Small intestine (tissue), 7 donors: ENCODE results near the gene MARVELD1. TPM values are rescaled to one million over a fixed set of nuclear protein-coding genes. Genes with fewer than 3 reads are reported as not detected.

ENCODE experiments used
- DNase-seq, 2 donors: peaks; one replicate each; pipeline versions ENCODE4 v3.0.0 to v3.0.0-alpha.2; 2013
- FAIRE-seq: peaks from 2 replicates; lab custom pipeline; 2012; peaks lifted over from hg19 to GRCh38; lab: Jason Lieb, UNC
- H3K27ac ChIP-seq, 3 donors: one replicate each; pipeline ENCODE4 v1.5.1; 2013; ENCODE audit warnings: low read length in 2 of 3, mild to moderate bottlenecking in 2 of 3, control low read depth in 1 of 3, inconsistent platforms in 1 of 3, low read depth in 1 of 3, moderate library complexity in 1 of 3
- H3K27me3 ChIP-seq, 3 donors: one replicate each; pipeline ENCODE4 v1.6.1; 2013; ENCODE audit warnings: low read length in 3 of 3, inconsistent platforms in 1 of 3; ENCODE audit not compliant: control insufficient read depth in 3 of 3, insufficient read depth in 3 of 3
- H3K36me3 ChIP-seq, 3 donors: one replicate each; pipeline ENCODE4 v1.6.1; 2013; ENCODE audit warnings: low read length in 3 of 3, inconsistent platforms in 1 of 3, low read depth in 1 of 3, mild to moderate bottlenecking in 1 of 3, moderate library complexity in 1 of 3; ENCODE audit not compliant: control insufficient read depth in 3 of 3, insufficient read depth in 2 of 3
- H3K4me1 ChIP-seq, 3 donors: one replicate each; pipeline ENCODE4 v1.6.1; 2013; ENCODE audit warnings: low read length in 2 of 3, inconsistent platforms in 1 of 3, low read depth in 1 of 3, mild to moderate bottlenecking in 1 of 3, moderate library complexity in 1 of 3; ENCODE audit not compliant: control insufficient read depth in 3 of 3, insufficient read depth in 2 of 3
- H3K4me3 ChIP-seq, 3 donors: one replicate each; pipeline ENCODE4 v1.5.1; 2013; ENCODE audit warnings: low read length in 3 of 3, control low read depth in 1 of 3, inconsistent platforms in 1 of 3, low read depth in 1 of 3, mild to moderate bottlenecking in 1 of 3, moderate library complexity in 1 of 3
- H3K9me3 ChIP-seq, 2 donors: one replicate each; pipeline ENCODE4 v1.6.1; 2013; ENCODE audit warnings: low read depth in 1 of 2, low read length in 1 of 2; ENCODE audit not compliant: control insufficient read depth in 2 of 2, insufficient read depth in 1 of 2
- WGBS, 3 donors: extraction: QIAGEN DNeasy Blood & Tissue Kit; methylation state at CpG; one replicate each; pipeline ENCODE4 v1.1.7; 2013; 5-methylcytosine and 5-hydroxymethylcytosine counted together
- polyA plus RNA-seq, 4 donors: library from polyadenylated mRNA; stranded (reverse) in 3 of 4; unstranded in 1 of 4; fragments of 200-250 nt in 3 of 4; fragments of 120-200 nt in 1 of 4; gene quantifications; one replicate each; pipeline versions ENCODE4 v1.2.1 to v1.2.3, GENCODE V29; 2013
- donor health status: healthy with polysubstance abuse.
- donor health status: control.
- donor health status: control.
- donor health status: Bipolar disorder and iron deficiency.
- donor health status: healthy.

Gene MARVELD1
- polyA plus RNA-seq, 4 donors = 1.6 to 35.2 (median 10.2) TPM

DNA sequence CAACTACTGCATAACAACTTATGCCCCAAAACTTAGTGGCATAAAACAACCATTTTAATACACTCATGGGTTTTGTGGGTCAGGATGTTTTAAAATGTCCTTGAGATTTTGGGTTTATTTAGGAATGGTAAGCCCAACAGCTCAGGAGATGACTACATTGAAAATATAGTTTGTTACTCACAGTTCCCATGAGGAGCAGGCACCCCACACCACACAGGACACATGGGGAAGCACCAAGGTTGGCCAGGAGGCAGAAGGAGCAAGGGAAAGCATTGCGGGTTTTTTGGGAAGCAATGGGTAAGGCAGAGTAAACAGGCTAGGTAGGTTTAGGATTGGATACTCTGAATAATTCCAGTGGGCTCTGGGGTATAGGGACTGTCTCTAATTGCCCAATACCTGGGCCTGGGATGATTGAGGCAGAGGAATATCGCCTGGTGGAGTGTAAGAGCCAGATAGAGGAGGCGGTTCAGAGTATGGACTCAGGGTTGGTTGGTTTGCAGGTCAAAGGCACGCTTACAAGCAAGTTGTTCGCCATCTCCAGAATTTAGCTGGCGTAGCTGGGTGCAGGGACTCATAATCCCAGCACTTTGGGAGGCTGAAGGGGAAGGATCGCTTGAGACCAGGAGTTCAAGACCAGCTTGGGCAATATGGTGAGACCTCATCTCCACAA lies 10.0 kb upstream of the MARVELD1 start:
- DNase-seq (no peak), FAIRE-seq (no peak)
- H3K4me1 ChIP-seq = no peaks in the 10 kb centered on the region
- H3K4me3 ChIP-seq = no peak overlapping the region
- WGBS, 3 donors = 92 to 93% (median 92%) methylated on average over 7 of the region's 7 CpGs
- no peaks in the 10 kb centered on the region for H3K9me3 ChIP-seq
- no peak overlapping the region for H3K27ac ChIP-seq
- no peaks in the 10 kb centered on the region for H3K27me3 ChIP-seq
- no peaks in the 10 kb centered on the region for H3K36me3 ChIP-seq

DNA sequence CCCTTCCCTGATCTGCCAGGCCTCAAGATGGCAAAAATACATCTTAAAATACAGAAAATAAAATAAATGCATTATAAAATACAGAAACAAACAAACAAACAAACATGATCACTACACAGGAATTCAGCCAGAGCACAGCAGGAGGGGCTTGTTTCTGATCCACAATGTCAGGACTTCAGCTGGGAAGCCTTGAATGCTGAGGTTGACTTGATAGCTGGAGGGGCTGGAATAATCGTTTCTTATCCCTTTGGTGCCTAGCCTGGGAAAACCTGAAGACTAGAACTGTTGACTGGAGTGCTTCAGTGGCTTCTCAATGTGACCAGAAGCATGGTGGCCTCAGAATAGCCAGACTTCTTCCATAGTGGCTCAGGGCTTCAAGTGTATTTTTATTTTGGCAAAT lies 9.2 kb upstream of the MARVELD1 start:
- Histone ChIP-seq H3K27me3 (no peaks in the 10 kb centered on the region), H3K4me1 (no peaks in the 10 kb centered on the region), H3K4me3 (no peak overlapping the region), H3K27ac (no peak overlapping the region), H3K9me3 (no peaks in the 10 kb centered on the region), H3K36me3 (no peaks in the 10 kb centered on the region)
- 58 to 90% (median 77%) methylated on average over 1 of the region's 1 CpG for WGBS, 3 donors
- FAIRE-seq = no peak
- no peak for DNase-seq

DNA sequence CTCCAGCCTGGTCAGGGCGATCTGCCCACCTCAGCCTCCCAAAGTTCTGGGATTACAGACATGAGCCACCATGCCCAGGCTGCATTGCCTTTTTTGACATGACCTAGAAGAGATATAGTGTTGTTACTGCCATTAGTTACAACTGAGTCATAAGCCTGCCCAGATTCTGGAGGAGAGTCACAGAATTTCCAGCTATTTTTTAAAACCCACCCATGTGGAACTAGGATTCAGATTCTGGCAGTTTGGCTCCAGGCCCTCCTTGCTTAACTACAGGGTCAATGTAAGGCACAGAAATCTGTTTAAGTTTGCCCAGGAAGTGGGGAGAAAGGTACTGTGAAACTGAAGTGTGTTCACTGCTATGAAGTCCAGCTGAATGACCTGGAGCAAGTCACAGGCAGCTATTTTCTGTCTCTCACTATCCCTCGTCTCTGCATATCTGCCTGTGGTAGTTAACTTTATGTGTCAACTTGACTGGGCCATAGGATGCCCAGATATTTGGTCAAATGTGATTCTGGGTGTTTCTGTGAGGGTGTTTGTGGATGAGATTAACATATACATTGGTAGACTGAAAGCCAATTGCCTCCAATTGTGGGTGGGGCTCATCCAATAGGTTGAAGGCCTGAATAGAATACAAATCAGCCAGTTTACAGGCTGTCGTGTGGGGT lies 8.4 kb upstream of the MARVELD1 start:
- WGBS, 3 donors = 85 to 93% (median 86%) methylated on average over 3 of the region's 3 CpGs
- FAIRE-seq = no peak
- no peak overlapping the region for H3K4me3 ChIP-seq

DNA sequence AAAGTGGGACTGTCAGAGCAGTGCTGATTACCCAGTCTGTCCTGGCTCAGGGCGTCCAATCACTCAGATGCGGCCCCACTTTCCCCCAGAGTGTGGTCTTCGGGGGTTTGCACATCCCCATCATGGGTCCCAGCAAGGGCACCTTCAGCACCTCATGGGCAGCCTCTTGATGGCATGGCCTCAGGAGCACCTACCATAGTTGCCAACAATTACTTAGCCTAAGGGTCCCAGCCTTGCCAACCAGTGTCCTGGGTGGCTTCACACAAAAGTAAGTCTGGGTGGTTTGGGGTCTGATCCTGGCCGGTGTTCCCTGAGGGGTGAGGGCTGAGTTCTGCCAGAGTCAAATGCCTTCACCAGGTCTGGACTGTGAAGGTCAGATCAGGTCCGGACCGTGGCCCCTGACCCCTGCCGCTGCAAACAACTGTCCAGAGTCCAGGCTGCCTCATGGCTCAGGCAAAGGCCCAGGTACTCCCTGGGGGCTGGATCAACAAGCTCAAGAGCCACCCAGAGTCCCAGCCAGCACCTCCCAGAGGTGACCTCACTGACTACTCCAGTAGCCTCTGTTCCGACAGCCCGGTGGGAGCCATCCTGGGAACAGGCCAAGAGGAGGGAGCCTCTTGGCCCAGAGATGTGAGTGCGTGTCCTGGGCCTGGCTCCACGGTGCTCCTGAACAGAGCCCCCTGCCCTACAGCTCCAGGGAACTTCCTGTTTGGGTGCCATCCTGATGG lies 6.2 kb upstream of the MARVELD1 start:
- FAIRE-seq = no peak
- Histone ChIP-seq H3K4me1 (no peaks in the 10 kb centered on the region), H3K4me3 (no peak overlapping the region), H3K36me3 (no peaks in the 10 kb centered on the region), H3K9me3 (no peaks in the 10 kb centered on the region), H3K27ac (no peak overlapping the region), H3K27me3 (no peaks in the 10 kb centered on the region)
- WGBS, 3 donors = 83 to 91% (median 89%) methylated on average over 11 of the region's 11 CpGs
- peak in 1 of 2 donors; percentile 35 for DNase-seq

More for the DNA sequence above, 8.4 kb upstream of the MARVELD1 start:
- no peak for DNase-seq
- no peaks in the 10 kb centered on the region for H3K27me3 ChIP-seq
- H3K4me1 ChIP-seq = no peaks in the 10 kb centered on the region
- H3K9me3 ChIP-seq = no peaks in the 10 kb centered on the region
- H3K36me3 ChIP-seq = no peaks in the 10 kb centered on the region
- no peak overlapping the region for H3K27ac ChIP-seq

DNA sequence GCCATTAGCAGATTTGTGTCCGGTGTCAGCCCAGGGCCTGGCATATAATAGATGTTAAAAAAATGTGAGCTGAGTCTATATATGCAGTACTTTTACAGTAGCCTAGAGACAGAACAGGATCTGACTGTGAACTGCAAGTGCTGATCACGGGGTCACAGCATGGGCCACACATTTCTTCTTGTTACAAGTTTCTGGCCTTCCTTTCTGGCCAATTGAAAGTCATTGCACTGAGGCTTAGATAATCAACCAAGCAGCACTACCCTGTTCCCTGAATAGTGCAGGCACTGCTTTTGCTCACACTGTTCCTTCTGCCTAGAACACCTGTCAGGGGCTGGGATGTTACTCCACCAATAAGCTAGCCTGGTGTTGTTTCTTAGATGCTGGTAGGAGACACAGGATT lies 5.4 kb upstream of the MARVELD1 start:
- Histone ChIP-seq H3K4me1 (peaks cover 0 to 5% (median under 1%) of the 10 kb centered on the region in 3 donors), H3K27ac (no peak overlapping the region), H3K4me3 (no peak overlapping the region), H3K36me3 (no peaks in the 10 kb centered on the region), H3K9me3 (no peaks in the 10 kb centered on the region), H3K27me3 (no peaks in the 10 kb centered on the region)
- FAIRE-seq (no peak), DNase-seq (no peak)
- WGBS, 3 donors = 88% methylated on average over 2 of the region's 2 CpGs

DNA sequence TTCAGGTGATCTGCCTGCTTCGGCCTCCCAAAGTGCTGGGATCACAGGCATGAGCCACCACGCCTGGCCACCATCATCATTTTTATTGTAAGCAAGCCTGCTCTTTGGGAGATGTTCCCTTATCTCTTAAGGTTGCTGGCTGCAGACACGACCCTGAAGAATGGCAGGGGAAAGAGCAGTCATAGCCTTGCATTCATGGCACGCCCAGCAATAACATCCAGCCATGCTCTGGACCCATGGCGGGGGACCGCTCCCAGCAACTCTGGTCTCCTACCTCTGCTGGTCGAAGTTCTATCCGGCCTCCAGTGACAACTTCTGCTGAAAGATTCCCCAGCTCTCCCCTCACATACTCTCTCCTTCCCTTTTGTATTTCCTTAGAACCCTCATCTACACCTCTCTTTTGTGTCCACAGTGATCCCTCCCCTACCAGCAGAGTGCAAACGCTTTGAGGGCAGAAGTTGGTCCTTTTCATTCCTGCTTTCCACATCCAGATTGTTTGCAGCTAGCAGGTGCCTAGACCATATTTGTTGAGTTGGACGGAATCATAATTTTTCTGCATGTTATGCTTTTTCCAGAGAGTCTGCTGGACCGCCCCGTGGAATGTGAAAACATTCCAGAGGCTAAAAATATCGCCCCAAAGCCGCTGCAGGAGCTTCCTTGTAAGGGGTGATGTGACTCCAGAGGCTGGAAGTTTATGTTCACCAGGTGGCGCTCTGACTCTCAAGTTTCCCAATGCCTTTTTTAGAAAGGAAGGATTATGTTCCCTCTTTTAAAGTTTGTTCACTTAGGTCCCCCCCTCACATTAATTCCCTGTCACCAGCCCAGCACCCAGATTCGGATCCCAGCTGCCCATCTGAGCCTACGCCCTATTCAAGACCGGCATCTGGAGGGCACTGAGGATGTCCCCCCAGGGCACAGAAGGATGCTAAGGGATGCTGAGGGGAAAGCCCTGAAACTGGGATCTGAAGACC lies 4.3 kb upstream of the MARVELD1 start:
- Histone ChIP-seq H3K4me3 (no peak overlapping the region), H3K36me3 (no peaks in the 10 kb centered on the region), H3K4me1 (peaks cover 0 to 7% (median 2%) of the 10 kb centered on the region in 3 donors), H3K27ac (peak overlapping the region in 2 of 3 donors; percentile 17 to 39), H3K9me3 (no peaks in the 10 kb centered on the region), H3K27me3 (no peaks in the 10 kb centered on the region)
- DNase-seq (peak; percentile 71 to 78), FAIRE-seq (no peak)
- WGBS, 3 donors = 27 to 38% (median 31%) methylated on average over 18 of the region's 18 CpGs

DNA sequence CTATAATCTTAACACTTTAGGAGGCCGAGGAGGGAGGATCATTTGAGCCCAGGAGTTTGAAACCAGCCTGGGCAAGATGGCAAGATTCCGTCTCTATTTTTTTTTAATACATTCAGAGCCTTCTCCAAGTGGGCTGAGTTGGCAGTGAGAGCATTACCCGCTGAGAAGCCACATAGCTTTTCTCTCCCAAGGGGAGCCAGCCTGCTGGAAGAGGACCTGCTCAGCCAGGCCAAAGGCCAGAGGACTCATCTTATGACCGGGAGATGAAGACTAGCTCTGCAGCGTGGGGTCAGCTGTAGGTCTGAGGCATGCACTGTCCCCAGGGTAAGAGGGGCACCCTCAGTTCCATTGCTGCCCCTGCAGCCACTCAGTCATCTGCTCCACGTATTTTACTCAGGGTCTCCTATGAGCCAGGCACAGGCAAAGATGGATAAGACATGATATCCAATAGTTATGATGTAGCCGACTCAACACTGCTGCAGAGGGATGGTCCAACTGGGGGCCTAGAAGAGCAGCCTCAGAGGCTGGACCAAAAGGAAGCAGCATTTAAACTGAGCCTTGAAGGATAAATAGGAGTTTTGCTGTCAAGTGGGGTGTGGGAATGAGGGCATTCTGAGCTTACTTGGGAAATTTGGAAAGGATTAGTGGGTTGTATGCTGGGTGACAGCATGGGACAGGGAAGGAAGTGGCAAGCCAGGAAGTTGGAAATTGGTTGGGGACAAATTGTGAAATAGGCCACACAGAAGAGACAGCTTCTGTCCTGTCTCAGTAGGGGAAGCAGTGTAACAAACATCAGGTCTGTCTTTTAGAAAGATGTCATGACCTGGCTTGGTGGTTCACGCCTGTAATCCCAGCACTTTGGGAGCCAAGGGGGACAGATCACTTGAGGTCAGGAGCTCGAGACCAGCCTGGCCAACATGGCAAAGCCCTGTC lies 1.6 kb upstream of the MARVELD1 start:
- no peak for FAIRE-seq
- WGBS, 3 donors = 85 to 88% (median 87%) methylated on average over 9 of the region's 9 CpGs

More for the DNA sequence above, 1.6 kb upstream of the MARVELD1 start:
- no peaks in the 10 kb centered on the region for H3K9me3 ChIP-seq
- H3K27ac ChIP-seq = no peak overlapping the region
- no peak for DNase-seq
- H3K36me3 ChIP-seq = peaks cover 0 to 6% (median 0%) of the 10 kb centered on the region in 3 donors
- peaks cover 0 to 17% (median 2%) of the 10 kb centered on the region in 3 donors for H3K4me1 ChIP-seq
- H3K27me3 ChIP-seq = no peaks in the 10 kb centered on the region
- H3K4me3 ChIP-seq = no peak overlapping the region
